Measurements from ENCODE around the gene CTNNA3.
"Not testable (repeated sequence)": the region's sequence is repeated elsewhere in the genome, so short reads cannot be mapped to it uniquely, and the experiment has no call there.

The CTNNA3 gene

DNA sequence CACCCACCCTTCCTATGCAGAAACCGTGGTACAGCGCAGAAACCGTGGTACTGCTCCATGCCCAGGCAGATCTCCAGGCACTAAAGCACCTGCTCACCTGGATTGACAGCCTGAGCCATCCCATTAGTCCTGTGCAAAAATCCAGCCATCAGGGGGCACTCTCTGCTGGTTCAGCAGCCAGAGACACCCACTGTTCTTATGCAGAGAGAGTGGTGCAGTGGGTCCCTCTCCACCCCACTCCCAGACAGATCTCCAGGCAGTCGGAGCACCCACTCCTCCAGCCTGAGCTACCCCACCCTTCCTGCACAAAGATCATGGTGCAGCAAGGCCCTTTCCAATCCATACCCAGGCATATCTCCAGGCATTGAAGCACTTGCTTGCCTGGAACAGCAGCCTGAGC lies 219.8 kb downstream of the CTNNA3 start:
- Histone ChIP-seq H3K4me3 (no peak overlapping the region), H3K36me3 (no peaks in the 10 kb centered on the region), H3K4me1 (no peaks in the 10 kb centered on the region), H4K20me1 (no peaks in the 10 kb centered on the region), H3K27me3 (no peaks in the 10 kb centered on the region), H3K9ac (no peak overlapping the region), H3K4me2 (no peak overlapping the region), H3K27ac (no peak overlapping the region), H3K9me3 (peaks cover 27% of the 10 kb centered on the region)
- no peak for TF ChIP-seq Cebpa-rat (IDR thresholded peaks at IDR 0.05)

- TF ChIP-seq Cebpa-rat (IDR thresholded peaks at IDR 0.05) = no peak
- H3K9ac ChIP-seq = no peak overlapping the region
- no peaks in the 10 kb centered on the region for H4K20me1 ChIP-seq
- no peak overlapping the region for H3K4me3 ChIP-seq
- H3K4me2 ChIP-seq = no peak overlapping the region
- H3K4me1 ChIP-seq = no peaks in the 10 kb centered on the region
- H3K27ac ChIP-seq = no peak overlapping the region
- H3K9me3 ChIP-seq = peaks cover 22% of the 10 kb centered on the region
- no peaks in the 10 kb centered on the region for H3K27me3 ChIP-seq
- H3K36me3 ChIP-seq = no peaks in the 10 kb centered on the region
These were observed 222.0 kb downstream of the CTNNA3 start for GRCh38 chr10:67473850-67474633.

DNA sequence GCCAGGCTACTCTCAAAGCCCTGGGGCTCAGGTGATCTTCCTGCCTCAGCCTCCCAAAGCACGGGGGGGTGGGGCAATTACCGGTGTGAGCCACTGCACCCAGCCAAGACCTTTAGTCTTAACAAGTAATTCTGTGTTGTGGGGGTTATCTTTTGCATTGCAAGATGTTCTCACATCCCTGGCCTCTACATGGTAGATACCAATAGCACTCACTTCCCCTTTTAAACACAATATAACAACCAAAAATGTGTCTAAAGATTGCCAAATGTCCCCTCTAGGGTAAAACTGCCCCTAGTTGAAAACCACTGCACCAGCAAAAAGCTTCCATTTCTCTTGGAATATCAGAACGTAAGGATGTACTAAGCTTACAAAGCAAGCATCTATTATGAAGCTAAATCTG lies 225.0 kb downstream of the CTNNA3 start:
- no peaks in the 10 kb centered on the region for H3K27me3 ChIP-seq
- no peak overlapping the region for H3K9ac ChIP-seq
- no peak overlapping the region for H3K4me2 ChIP-seq
- H3K4me1 ChIP-seq = no peaks in the 10 kb centered on the region
- H3K27ac ChIP-seq = no peak overlapping the region
- H3K9me3 ChIP-seq = no peaks in the 10 kb centered on the region
- no peaks in the 10 kb centered on the region for H3K36me3 ChIP-seq
- TF ChIP-seq Cebpa-rat (IDR thresholded peaks at IDR 0.05) = no peak
- no peaks in the 10 kb centered on the region for H4K20me1 ChIP-seq
- H3K4me3 ChIP-seq = no peak overlapping the region

DNA sequence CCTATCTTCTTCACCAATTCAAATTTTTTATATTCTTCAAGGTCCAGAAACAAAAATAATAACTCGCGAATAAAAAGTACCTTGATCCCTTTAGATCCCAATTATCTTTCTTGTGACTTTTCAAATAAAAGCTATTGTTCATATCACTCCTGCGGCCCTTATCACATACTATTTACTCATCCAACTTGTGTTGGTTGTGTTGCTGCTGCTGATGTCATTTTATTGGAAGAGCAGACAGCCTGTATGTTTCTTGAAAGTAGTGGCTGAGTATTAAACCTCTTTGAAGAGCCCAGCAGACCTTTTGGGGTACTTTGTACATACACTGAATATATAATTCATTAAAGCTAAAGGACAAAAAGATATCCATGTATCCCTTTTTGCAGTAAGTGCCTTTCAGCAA lies 231.7 kb downstream of the CTNNA3 start:
- Histone ChIP-seq H3K4me2 (no peak overlapping the region), H3K9ac (no peak overlapping the region), H4K20me1 (no peaks in the 10 kb centered on the region), H3K4me3 (no peak overlapping the region), H3K27me3 (no peaks in the 10 kb centered on the region), H3K36me3 (no peaks in the 10 kb centered on the region), H3K27ac (no peak overlapping the region), H3K9me3 (no peaks in the 10 kb centered on the region), H3K4me1 (no peaks in the 10 kb centered on the region)
- no peak for TF ChIP-seq Cebpa-rat (IDR thresholded peaks at IDR 0.05)

- Histone ChIP-seq H3K9ac (no peak overlapping the region), H3K27me3 (no peaks in the 10 kb centered on the region), H3K4me3 (no peak overlapping the region), H3K4me2 (no peak overlapping the region), H3K27ac (no peak overlapping the region), H4K20me1 (no peaks in the 10 kb centered on the region), H3K4me1 (no peaks in the 10 kb centered on the region), H3K36me3 (no peaks in the 10 kb centered on the region), H3K9me3 (no peaks in the 10 kb centered on the region)
- TF ChIP-seq Cebpa-rat (IDR thresholded peaks at IDR 0.05) = no peak
These were observed 243.1 kb downstream of the CTNNA3 start for GRCh38 chr10:67452892-67453291.

DNA sequence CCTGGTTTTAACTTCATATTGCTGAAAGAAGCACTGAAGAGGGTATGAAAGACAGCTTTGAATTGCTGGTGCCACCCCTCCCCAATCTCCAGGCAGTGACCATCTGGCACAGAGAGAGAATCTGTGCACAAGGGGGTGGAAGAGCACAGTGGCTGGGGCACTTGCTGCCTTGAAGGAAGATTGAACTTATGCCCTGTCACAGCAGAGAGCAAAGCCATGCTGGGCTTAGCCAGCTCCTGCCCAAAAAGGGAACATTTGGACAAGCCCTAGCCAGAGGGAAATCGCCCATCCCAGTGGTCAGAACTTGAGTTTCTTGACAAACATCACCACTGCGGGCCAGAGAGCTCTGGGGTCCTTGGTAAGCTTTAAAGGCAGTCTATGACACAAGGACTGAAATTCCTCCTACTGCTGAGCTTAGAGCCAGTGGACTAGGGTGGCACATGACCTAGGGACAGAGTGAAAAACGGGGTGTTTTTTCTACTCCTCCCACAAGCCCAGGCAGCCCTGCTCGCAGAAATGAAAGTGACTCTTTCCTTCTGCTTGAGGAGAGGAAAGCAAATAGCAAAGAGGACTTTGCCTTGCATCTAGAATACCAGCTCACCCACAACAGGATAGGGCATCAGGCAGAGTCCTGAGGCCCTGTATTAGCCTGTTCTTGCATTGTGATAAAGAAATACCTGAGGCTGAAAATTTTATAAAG lies 257.2 kb downstream of the CTNNA3 start:
- H3K9ac ChIP-seq = no peak overlapping the region
- no peaks in the 10 kb centered on the region for H3K36me3 ChIP-seq
- TF ChIP-seq Cebpa-rat (IDR thresholded peaks at IDR 0.05) = no peak
- no peak overlapping the region for H3K27ac ChIP-seq
- 0 out of 2 replicates have a peak, but pooled peaks cover 5% of the 10 kb centered on the region for H3K9me3 ChIP-seq
- H4K20me1 ChIP-seq = no peaks in the 10 kb centered on the region
- no peaks in the 10 kb centered on the region for H3K4me1 ChIP-seq
- no peak overlapping the region for H3K4me2 ChIP-seq
- no peaks in the 10 kb centered on the region for H3K27me3 ChIP-seq
- H3K4me3 ChIP-seq = no peak overlapping the region

DNA sequence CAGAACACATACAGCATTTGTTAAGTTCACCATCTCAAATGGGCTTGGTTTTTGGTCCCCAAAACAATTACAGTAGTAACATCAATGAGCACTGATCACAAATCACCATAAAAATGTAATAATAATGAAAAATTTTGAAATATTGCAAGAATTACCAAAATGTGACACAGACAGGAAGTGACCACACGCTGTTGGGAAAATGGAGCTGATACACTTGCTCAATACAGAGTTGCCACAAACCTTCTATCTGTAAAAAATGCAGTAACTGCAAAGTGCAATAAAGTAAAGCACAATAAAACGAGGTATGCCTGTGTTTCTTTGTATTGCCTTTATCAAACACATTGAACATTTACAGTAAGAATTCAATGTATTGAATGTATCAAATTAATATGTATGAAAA lies 262.7 kb downstream of the CTNNA3 start:
- H3K27me3 ChIP-seq = no peaks in the 10 kb centered on the region
- H3K27ac ChIP-seq = no peak overlapping the region
- no peak overlapping the region for H3K4me3 ChIP-seq
- TF ChIP-seq Cebpa-rat (IDR thresholded peaks at IDR 0.05) = no peak
- no peaks in the 10 kb centered on the region for H4K20me1 ChIP-seq
- no peak overlapping the region for H3K9ac ChIP-seq
- H3K4me1 ChIP-seq = no peaks in the 10 kb centered on the region
- no peaks in the 10 kb centered on the region for H3K9me3 ChIP-seq
- no peak overlapping the region for H3K4me2 ChIP-seq
- H3K36me3 ChIP-seq = no peaks in the 10 kb centered on the region

GRCh38 chr10:67402620-67403019 lies 293.4 kb downstream of the CTNNA3 start:
- Histone ChIP-seq H3K4me3 (no peak overlapping the region), H3K27ac (no peak overlapping the region), H3K9me3 (peaks cover 10% of the 10 kb centered on the region), H4K20me1 (no peaks in the 10 kb centered on the region), H3K4me1 (no peaks in the 10 kb centered on the region), H3K36me3 (no peaks in the 10 kb centered on the region), H3K27me3 (no peaks in the 10 kb centered on the region), H3K9ac (no peak overlapping the region), H3K4me2 (no peak overlapping the region)
- TF ChIP-seq Cebpa-rat (IDR thresholded peaks at IDR 0.05) = no peak

DNA sequence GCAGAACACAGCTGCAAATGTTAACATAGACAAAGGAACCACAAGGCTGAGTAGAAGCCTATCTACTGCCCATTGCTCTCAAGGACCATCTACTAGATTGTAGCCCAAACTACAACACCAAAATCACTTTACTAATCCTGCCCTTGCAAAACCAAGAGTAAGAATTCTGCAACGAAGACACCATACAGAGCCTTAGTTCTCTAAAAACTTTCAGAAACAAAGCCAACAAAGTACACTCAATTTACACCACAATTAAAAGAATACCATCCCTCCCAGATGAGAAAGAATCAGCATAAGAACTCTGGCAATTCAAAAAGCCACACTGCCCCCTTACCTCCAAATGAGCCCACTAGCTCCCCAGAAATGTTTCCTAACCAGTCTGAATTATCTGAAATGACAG lies 294.3 kb downstream of the CTNNA3 start:
- no peaks in the 10 kb centered on the region for H3K4me1 ChIP-seq
- no peak overlapping the region for H3K27ac ChIP-seq
- H3K9ac ChIP-seq = no peak overlapping the region
- no peaks in the 10 kb centered on the region for H3K27me3 ChIP-seq
- H3K4me2 ChIP-seq = no peak overlapping the region
- H4K20me1 ChIP-seq = no peaks in the 10 kb centered on the region
- TF ChIP-seq Cebpa-rat (IDR thresholded peaks at IDR 0.05) = no peak
- H3K4me3 ChIP-seq = no peak overlapping the region
- H3K9me3 ChIP-seq = peaks cover 12% of the 10 kb centered on the region
- no peaks in the 10 kb centered on the region for H3K36me3 ChIP-seq

DNA sequence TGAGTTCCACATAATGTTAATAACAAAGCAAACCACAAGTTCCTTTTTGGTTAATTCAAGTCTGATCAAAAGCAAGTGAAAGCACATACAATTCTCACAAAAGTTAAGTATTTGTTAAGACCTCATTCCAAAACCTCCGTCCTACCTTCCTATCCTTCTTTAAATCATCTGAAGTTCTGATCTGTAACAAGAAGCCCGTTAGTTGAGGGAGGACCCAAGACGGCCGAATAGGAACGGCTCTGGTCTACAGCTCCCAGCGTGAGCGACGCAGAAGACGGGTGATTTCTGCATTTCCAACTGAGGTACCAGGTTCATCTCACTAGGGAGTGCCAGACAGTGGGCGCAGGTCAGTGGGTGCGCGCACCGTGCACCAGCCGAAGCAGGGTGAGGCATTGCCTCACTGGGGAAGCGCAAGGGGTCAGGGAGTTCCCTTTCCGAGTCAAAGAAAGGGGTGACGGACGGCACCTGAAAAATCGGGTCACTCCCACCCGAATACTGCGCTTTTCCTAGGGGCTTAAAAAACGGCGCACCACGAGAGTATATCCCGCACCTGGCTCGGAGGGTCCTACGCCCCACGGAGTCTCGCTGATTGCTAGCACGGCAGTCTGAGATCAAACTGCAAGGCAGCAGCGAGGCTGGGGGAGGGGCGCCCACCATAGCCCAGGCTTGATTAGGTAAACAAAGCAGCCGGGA lies 309.0 kb downstream of the CTNNA3 start:
- H3K4me2 ChIP-seq, H3K27me3 ChIP-seq, H3K9ac ChIP-seq, H3K4me3 ChIP-seq, H3K36me3 ChIP-seq, H3K27ac ChIP-seq, H3K4me1 ChIP-seq, H3K9me3 ChIP-seq, H4K20me1 ChIP-seq: not testable (repeated sequence)

Data from BLaER1 (cell line).